ENCODE measurements around the gene KRTAP10-12. TPM values are rescaled to one million over a fixed set of nuclear protein-coding genes. Genes with fewer than 3 reads are reported as not detected.
A peak's percentile ranks its signal among the peaks of the same experiment; 100 is the strongest.

Gene KRTAP10-12
- total RNA-seq, 2 donors from 2014 or later: not detected

GRCh38 chr21:44713130-44713529 is 16.2 kb downstream of the KRTAP10-12 start:
- H3K4me3 Mint-ChIP-seq: no peak overlapping the region
- ATAC-seq (replicated peaks in 1 of 2) (no peak), DNase-seq (no peak)
- no peaks in the 10 kb centered on the region for H3K9me3 Mint-ChIP-seq
- peaks cover 19% of the 10 kb centered on the region for H3K4me1 Mint-ChIP-seq (ENCODE audit: low read depth)
- peaks cover 65% of the 10 kb centered on the region for H3K27me3 Mint-ChIP-seq (ENCODE audit: low read depth)
- no peak overlapping the region for H3K27ac Mint-ChIP-seq
- no peaks in the 10 kb centered on the region for H3K36me3 Mint-ChIP-seq (ENCODE audit: insufficient read depth in 2 of 2)

DNA sequence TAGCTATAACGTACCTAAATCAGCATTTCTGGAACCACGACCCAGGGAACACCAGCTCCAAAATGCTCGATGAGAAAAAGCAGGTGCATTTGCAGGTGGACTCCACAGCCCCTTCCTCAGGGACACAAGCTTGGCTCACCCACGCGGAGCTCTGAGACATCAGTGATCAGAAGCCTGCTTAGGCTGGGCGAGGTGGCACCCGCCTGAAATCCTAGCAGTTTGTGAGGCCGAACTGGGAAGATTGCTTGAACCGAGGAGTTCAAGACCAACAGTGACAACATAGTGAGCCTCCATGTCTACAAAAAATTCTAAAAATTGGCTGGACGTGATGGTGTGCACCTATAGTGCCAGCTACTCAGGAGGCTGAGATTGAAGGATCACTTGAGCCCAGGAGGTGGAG is 16.9 kb downstream of the KRTAP10-12 start:
- ATAC-seq (replicated peaks in 1 of 2) (no peak), DNase-seq (no peak)
- Mint-ChIP-seq H3K9me3 (no peaks in the 10 kb centered on the region), H3K36me3 (ENCODE audit: insufficient read depth in 2 of 2) (no peaks in the 10 kb centered on the region), H3K4me1 (ENCODE audit: low read depth) (peaks cover 19% of the 10 kb centered on the region), H3K27me3 (ENCODE audit: low read depth) (peaks cover 66% of the 10 kb centered on the region), H3K27ac (no peak overlapping the region), H3K4me3 (no peak overlapping the region)

DNA sequence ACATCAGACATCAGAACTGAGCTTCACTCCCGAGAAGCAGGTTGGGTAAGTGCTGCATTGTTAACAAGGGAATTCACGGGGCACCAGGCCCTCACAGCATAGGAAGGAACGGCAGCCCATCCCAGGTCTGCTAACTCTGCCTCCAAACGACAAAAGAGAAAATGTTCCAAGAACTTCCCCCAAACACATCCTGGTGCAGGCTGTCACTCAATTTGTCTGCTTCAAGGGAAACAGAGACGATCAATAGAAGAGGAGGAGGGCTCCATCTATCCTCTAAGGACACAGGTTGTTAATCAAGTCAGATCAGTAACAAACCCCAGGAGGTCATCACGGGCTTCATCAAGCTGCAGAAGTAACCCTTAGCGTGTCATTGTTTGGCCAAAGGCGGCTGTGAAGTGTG is 17.9 kb downstream of the KRTAP10-12 start:
- Mint-ChIP-seq H3K27me3 (ENCODE audit: low read depth) (peaks cover 60% of the 10 kb centered on the region), H3K4me1 (ENCODE audit: low read depth) (peaks cover 10% of the 10 kb centered on the region)
- no peak for ATAC-seq (replicated peaks in 1 of 2)

DNA sequence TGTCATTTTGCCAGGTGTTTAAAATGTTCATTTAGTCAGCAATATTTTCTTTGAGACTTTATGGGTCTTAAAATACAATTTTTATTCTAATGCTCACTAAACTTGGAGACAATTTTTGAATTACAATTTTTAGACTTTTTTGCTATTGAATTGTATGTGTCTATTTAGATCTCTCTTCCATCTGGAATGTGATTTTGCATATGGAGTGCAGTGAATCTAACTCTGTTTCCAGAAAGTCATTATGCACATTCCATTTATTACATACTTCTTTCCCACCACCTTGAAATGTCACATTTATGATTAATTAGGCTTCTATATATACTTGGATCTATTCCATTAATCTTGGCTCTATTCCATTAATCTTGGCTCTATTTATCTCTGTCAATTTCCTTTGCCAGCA is 20.0 kb downstream of the KRTAP10-12 start:
- Mint-ChIP-seq H3K4me1 (ENCODE audit: low read depth) (no peaks in the 10 kb centered on the region), H3K4me3 (no peak overlapping the region), H3K36me3 (ENCODE audit: insufficient read depth in 2 of 2) (no peaks in the 10 kb centered on the region), H3K9me3 (no peaks in the 10 kb centered on the region), H3K27ac (no peak overlapping the region), H3K27me3 (ENCODE audit: low read depth) (peaks cover 46% of the 10 kb centered on the region)
- no peak for DNase-seq
- ATAC-seq (replicated peaks in 1 of 2): no peak

More for the DNA sequence above, 17.9 kb downstream of the KRTAP10-12 start:
- Mint-ChIP-seq H3K36me3 (ENCODE audit: insufficient read depth in 2 of 2) (no peaks in the 10 kb centered on the region), H3K27ac (no peak overlapping the region), H3K4me3 (no peak overlapping the region), H3K9me3 (no peaks in the 10 kb centered on the region)
- no peak for DNase-seq

- H3K27ac Mint-ChIP-seq: no peak overlapping the region
- peaks cover 45% of the 10 kb centered on the region for H3K27me3 Mint-ChIP-seq (ENCODE audit: low read depth)
- no peak for ATAC-seq (replicated peaks in 1 of 2)
- peaks cover 2% of the 10 kb centered on the region for H3K4me1 Mint-ChIP-seq (ENCODE audit: low read depth)
- H3K9me3 Mint-ChIP-seq: no peaks in the 10 kb centered on the region
- no peak for DNase-seq
- no peaks in the 10 kb centered on the region for H3K36me3 Mint-ChIP-seq (ENCODE audit: insufficient read depth in 2 of 2)
- no peak overlapping the region for H3K4me3 Mint-ChIP-seq
Measured at GRCh38 chr21:44718093-44718492, 21.1 kb downstream of the KRTAP10-12 start.

DNA sequence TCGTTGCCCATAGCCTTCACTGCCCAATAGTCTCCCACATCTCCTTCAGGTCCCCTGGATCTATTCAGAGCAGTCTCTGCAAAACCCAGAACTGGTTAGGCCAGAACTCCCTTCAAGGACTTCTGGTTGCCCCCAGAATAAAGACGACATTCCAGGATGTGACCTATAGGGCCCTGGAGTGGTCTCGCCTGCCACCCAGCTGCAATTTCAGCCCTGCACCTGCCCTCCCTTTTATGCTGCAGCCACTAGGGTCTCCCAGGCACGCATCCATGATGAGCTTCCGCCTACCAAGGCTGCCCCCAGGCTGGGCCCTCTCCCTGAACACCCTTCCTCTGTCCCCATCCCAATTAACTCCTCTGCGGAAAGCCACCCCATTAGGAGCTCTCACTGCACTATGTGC is 21.6 kb downstream of the KRTAP10-12 start:
- peaks cover 45% of the 10 kb centered on the region for H3K27me3 Mint-ChIP-seq (ENCODE audit: low read depth)
- no peaks in the 10 kb centered on the region for H3K36me3 Mint-ChIP-seq (ENCODE audit: insufficient read depth in 2 of 2)
- no peak overlapping the region for H3K4me3 Mint-ChIP-seq
- no peak overlapping the region for H3K27ac Mint-ChIP-seq
- no peaks in the 10 kb centered on the region for H3K9me3 Mint-ChIP-seq
- no peak for DNase-seq
- ATAC-seq (replicated peaks in 1 of 2): no peak
- peaks cover 5% of the 10 kb centered on the region for H3K4me1 Mint-ChIP-seq (ENCODE audit: low read depth)

DNA sequence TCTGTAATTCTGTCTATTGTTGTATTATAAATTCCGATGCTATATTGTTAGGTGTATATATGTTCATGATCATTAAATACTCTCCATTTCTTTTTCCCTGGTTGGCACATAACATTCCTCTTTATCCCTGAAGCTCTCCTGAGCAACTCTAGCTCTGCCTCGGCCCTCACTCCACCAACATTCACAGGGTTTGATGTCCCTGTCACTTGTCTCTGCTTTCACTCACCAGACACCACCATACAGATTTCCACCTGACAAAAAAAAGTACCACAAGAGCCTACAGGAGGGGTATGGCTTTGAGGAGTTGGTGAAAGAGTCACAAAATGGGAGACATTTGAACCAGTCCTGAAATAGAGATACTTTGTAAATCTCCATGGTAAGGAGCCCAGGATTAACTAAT is 23.2 kb downstream of the KRTAP10-12 start:
- no peak overlapping the region for H3K27ac Mint-ChIP-seq
- DNase-seq (no peak), ATAC-seq (replicated peaks in 1 of 2) (no peak)
- H3K27me3 Mint-ChIP-seq (ENCODE audit: low read depth): peaks cover 37% of the 10 kb centered on the region
- peaks cover 11% of the 10 kb centered on the region for H3K4me1 Mint-ChIP-seq (ENCODE audit: low read depth)
- H3K36me3 Mint-ChIP-seq (ENCODE audit: insufficient read depth in 2 of 2): no peaks in the 10 kb centered on the region
- no peak overlapping the region for H3K4me3 Mint-ChIP-seq
- no peaks in the 10 kb centered on the region for H3K9me3 Mint-ChIP-seq

- ATAC-seq (replicated peaks in 1 of 2) (no peak), DNase-seq (no peak)
- Mint-ChIP-seq H3K27ac (no peak overlapping the region), H3K4me1 (ENCODE audit: low read depth) (peaks cover 11% of the 10 kb centered on the region), H3K27me3 (ENCODE audit: low read depth) (peaks cover 48% of the 10 kb centered on the region), H3K4me3 (peak overlapping the region in 1 of 2 donors; percentile 68), H3K9me3 (no peaks in the 10 kb centered on the region), H3K36me3 (ENCODE audit: insufficient read depth in 2 of 2) (no peaks in the 10 kb centered on the region)
Measured at GRCh38 chr21:44722731-44723130, 25.8 kb downstream of the KRTAP10-12 start.

GRCh38 chr21:44723177-44724131 is 26.5 kb downstream of the KRTAP10-12 start:
- Mint-ChIP-seq H3K27me3 (ENCODE audit: low read depth) (peaks cover 44% of the 10 kb centered on the region), H3K27ac (no peak overlapping the region), H3K9me3 (no peaks in the 10 kb centered on the region), H3K4me3 (peak overlapping the region; percentile 60 to 68), H3K36me3 (ENCODE audit: insufficient read depth in 2 of 2) (no peaks in the 10 kb centered on the region), H3K4me1 (ENCODE audit: low read depth) (peaks cover 11% of the 10 kb centered on the region)
- ATAC-seq (replicated peaks in 1 of 2): peak; percentile 24 to 32
- peak in 1 of 2 donors; percentile 20 for DNase-seq

DNA sequence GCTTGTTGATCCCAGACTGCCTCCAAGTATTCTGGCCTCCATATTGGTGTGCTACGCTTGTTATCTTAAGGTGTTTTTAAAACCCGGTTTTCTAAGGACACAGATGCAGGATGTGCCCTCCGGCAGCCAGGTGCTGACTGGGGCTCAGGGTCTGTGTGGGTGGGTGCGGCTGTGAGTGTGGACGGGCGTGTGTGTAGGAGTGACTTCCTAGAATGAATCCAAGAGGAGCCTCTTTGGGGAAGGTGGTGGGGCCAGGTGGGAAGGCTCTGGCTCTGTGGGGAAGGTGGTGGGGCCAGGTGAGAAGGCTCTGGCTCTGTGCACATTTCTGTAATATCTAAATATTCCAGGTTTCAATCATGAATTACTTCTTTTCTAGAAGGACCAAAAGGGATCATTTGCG is 27.2 kb downstream of the KRTAP10-12 start:
- Mint-ChIP-seq H3K27ac (no peak overlapping the region), H3K9me3 (no peaks in the 10 kb centered on the region), H3K27me3 (ENCODE audit: low read depth) (peaks cover 38% of the 10 kb centered on the region), H3K36me3 (ENCODE audit: insufficient read depth in 2 of 2) (no peaks in the 10 kb centered on the region), H3K4me1 (ENCODE audit: low read depth) (peaks cover 11% of the 10 kb centered on the region), H3K4me3 (peak overlapping the region; percentile 36 to 50)
- ATAC-seq (replicated peaks in 1 of 2) (no peak), DNase-seq (no peak)

GRCh38 chr21:44724926-44725325 is 28.0 kb downstream of the KRTAP10-12 start:
- ATAC-seq (replicated peaks in 1 of 2) (no peak), DNase-seq (no peak)
- peaks cover 11% of the 10 kb centered on the region for H3K4me1 Mint-ChIP-seq (ENCODE audit: low read depth)
- no peak overlapping the region for H3K4me3 Mint-ChIP-seq
- no peaks in the 10 kb centered on the region for H3K36me3 Mint-ChIP-seq (ENCODE audit: insufficient read depth in 2 of 2)
- H3K9me3 Mint-ChIP-seq: no peaks in the 10 kb centered on the region
- H3K27ac Mint-ChIP-seq: no peak overlapping the region
- peaks cover 35% of the 10 kb centered on the region for H3K27me3 Mint-ChIP-seq (ENCODE audit: low read depth)

DNA sequence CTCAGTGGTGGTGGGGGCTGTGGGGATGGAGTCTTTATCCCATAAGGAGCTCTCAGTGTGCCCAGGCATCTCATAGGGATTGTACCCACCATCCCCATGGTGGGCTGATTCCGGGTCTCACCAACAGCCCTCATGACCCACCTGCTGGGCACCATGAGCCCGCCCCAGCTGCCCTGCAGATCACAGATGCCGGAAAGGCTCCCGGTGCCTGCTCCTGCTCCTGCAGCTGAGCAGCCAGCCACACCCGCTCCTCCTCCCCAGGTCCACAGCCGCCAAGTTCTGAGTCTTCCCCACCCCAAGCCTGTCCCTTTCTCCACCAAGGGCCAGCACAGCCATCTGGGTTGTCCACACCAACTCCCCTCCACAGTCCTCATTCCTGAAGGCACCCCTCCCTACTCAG is 29.9 kb downstream of the KRTAP10-12 start:
- no peak for ATAC-seq (replicated peaks in 1 of 2)
- Mint-ChIP-seq H3K9me3 (no peaks in the 10 kb centered on the region), H3K27ac (no peak overlapping the region), H3K27me3 (ENCODE audit: low read depth) (peaks cover 30% of the 10 kb centered on the region), H3K36me3 (ENCODE audit: insufficient read depth in 2 of 2) (no peaks in the 10 kb centered on the region), H3K4me3 (no peak overlapping the region), H3K4me1 (ENCODE audit: low read depth) (peaks cover 11% of the 10 kb centered on the region)
- DNase-seq: no peak

GRCh38 chr21:44727321-44727720 is 30.3 kb downstream of the KRTAP10-12 start:
- no peak overlapping the region for H3K4me3 Mint-ChIP-seq
- peaks cover 30% of the 10 kb centered on the region for H3K27me3 Mint-ChIP-seq (ENCODE audit: low read depth)
- H3K4me1 Mint-ChIP-seq (ENCODE audit: low read depth): peaks cover 11% of the 10 kb centered on the region
- DNase-seq (no peak), ATAC-seq (replicated peaks in 1 of 2) (no peak)
- no peaks in the 10 kb centered on the region for H3K9me3 Mint-ChIP-seq
- no peaks in the 10 kb centered on the region for H3K36me3 Mint-ChIP-seq (ENCODE audit: insufficient read depth in 2 of 2)
- no peak overlapping the region for H3K27ac Mint-ChIP-seq

DNA sequence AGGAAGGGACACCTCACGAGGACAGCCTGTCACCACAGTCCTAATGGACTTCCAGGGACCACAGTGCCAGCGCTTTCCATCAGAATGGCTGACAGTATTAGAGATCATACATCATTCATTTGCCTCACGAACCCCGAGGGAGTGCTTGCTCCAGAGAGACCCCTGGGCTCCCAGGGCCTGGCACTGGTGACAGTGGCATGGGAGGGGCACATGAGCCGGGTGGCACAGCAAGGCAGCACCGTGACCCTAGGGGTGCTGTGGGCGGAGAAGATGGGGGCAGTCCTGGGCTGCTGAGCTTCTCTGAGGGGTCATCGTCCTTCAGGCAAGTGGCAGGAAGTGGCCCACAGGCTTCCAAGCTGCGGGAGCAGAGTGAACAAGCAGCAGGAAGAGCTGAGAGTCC is 30.8 kb downstream of the KRTAP10-12 start:
- ATAC-seq (replicated peaks in 1 of 2) (no peak), DNase-seq (no peak)
- Mint-ChIP-seq H3K4me1 (ENCODE audit: low read depth) (peaks cover 11% of the 10 kb centered on the region), H3K27me3 (ENCODE audit: low read depth) (peaks cover 25% of the 10 kb centered on the region), H3K27ac (no peak overlapping the region), H3K36me3 (ENCODE audit: insufficient read depth in 2 of 2) (no peaks in the 10 kb centered on the region), H3K9me3 (no peaks in the 10 kb centered on the region), H3K4me3 (no peak overlapping the region)
